Liver (tissue), 9 donors: Measurements from ENCODE around the gene KRT71. TPM values are rescaled to one million over a fixed set of nuclear protein-coding genes. Genes with fewer than 3 reads are reported as not detected.

Source experiments
- DNase-seq: peaks from one replicate; pipeline ENCODE4 v3.0.0-alpha.2; 2017; ENCODE audit warnings: low spot score
- H3K27ac ChIP-seq, 2 donors: one replicate each; pipeline ENCODE4 v1.7.0; 2013; ENCODE audit warnings: inconsistent platforms in 2 of 2, low read length in 2 of 2, control low read depth in 1 of 2, low read depth in 1 of 2, mild to moderate bottlenecking in 1 of 2
- H3K27me3 ChIP-seq, 4 donors: one replicate each; pipeline versions ENCODE4 v1.6.1 to v1.7.0; 2013; ENCODE audit warnings: low read length in 3 of 4, inconsistent platforms in 1 of 4, mild to moderate bottlenecking in 1 of 4, moderate library complexity in 1 of 4; ENCODE audit not compliant: control insufficient read depth in 4 of 4, insufficient read depth in 4 of 4
- H3K36me3 ChIP-seq, 4 donors: one replicate each; pipeline versions ENCODE4 v1.6.1 to v1.7.0; 2013; ENCODE audit warnings: low read length in 3 of 4, mild to moderate bottlenecking in 3 of 4, low read depth in 1 of 4, moderate library complexity in 1 of 4; ENCODE audit not compliant: control insufficient read depth in 4 of 4, insufficient read depth in 3 of 4
- H3K4me1 ChIP-seq, 4 donors: one replicate each; pipeline versions ENCODE4 v1.6.1 to v1.7.0; 2013; ENCODE audit warnings: low read length in 3 of 4, mild to moderate bottlenecking in 3 of 4, moderate library complexity in 1 of 4; ENCODE audit not compliant: control insufficient read depth in 4 of 4, insufficient read depth in 4 of 4
- H3K4me3 ChIP-seq, 3 donors: one replicate each; pipeline versions ENCODE4 v1.6.1 to v1.7.0; 2013; ENCODE audit warnings: low read length in 3 of 3, control low read depth in 1 of 3, low read depth in 1 of 3, mild to moderate bottlenecking in 1 of 3
- H3K9ac ChIP-seq, 2 donors: one replicate each; pipeline ENCODE4 v1.7.0; 2013; ENCODE audit warnings: low read length in 2 of 2, mild to moderate bottlenecking in 2 of 2, moderate library complexity in 2 of 2, control low read depth in 1 of 2, low read depth in 1 of 2
- H3K9me3 ChIP-seq, 4 donors: one replicate each; pipeline versions ENCODE4 v1.6.1 to v1.7.0; 2013; ENCODE audit warnings: low read length in 3 of 4; ENCODE audit not compliant: control insufficient read depth in 4 of 4
- ATF3 ChIP-seq: IDR thresholded peaks from 2 replicates; pipeline ENCODE4 v1.6.1; 2016; ENCODE audit warnings: antibody characterized with exemption
- CTCF ChIP-seq: fragments of 150-350 bp; IDR thresholded peaks from 2 replicates; pipeline ENCODE4 v1.5.1; 2017; ENCODE audit warnings: improper control_type of control experiment, low read depth, low read length; ENCODE audit not compliant: missing input control
- EGR1 ChIP-seq, 2 donors: IDR thresholded peaks; 2 replicates each; pipeline ENCODE4 v1.6.1; 2016 to 2018; ENCODE audit warnings: antibody characterized with exemption in 2 of 2, low read depth in 2 of 2
- FOXA1 ChIP-seq: IDR thresholded peaks from 2 replicates; pipeline ENCODE4 v1.6.1; 2016; ENCODE audit warnings: antibody characterized with exemption
- FOXA2 ChIP-seq: IDR thresholded peaks from 2 replicates; pipeline ENCODE4 v1.6.1; 2016; ENCODE audit warnings: antibody characterized with exemption
- GABPA ChIP-seq, 2 donors: IDR thresholded peaks in 1 of 2; conservative IDR thresholded peaks in 1 of 2; 2 replicates each; pipeline ENCODE4 v1.6.1; 2016; ENCODE audit warnings: antibody characterized with exemption in 2 of 2, mild to moderate bottlenecking in 1 of 2, moderate library complexity in 1 of 2
- HNF4A ChIP-seq, 2 donors: conservative IDR thresholded peaks; 2 replicates each; pipeline ENCODE4 v1.6.1; 2016; ENCODE audit warnings: antibody characterized with exemption in 2 of 2, mild to moderate bottlenecking in 2 of 2
- HNF4G ChIP-seq: IDR thresholded peaks from 2 replicates; pipeline ENCODE4 v1.6.1; 2016; ENCODE audit warnings: antibody characterized with exemption
- JUND ChIP-seq, 2 donors: IDR thresholded peaks; 2 replicates each; pipeline ENCODE4 v1.6.1; 2016; ENCODE audit warnings: antibody characterized with exemption in 2 of 2
- MAX ChIP-seq: IDR thresholded peaks from 2 replicates; pipeline ENCODE4 v1.6.1; 2016; ENCODE audit warnings: antibody characterized with exemption
- NR2F2 ChIP-seq: IDR thresholded peaks from 2 replicates; pipeline ENCODE4 v1.6.1; 2016; ENCODE audit warnings: antibody characterized with exemption
- RAD21 ChIP-seq, 2 donors: IDR thresholded peaks; 2 replicates each; pipeline ENCODE4 v1.6.1; 2016; ENCODE audit warnings: antibody characterized with exemption in 2 of 2, mild to moderate bottlenecking in 2 of 2
- REST ChIP-seq: IDR thresholded peaks from 2 replicates; pipeline ENCODE4 v1.6.1; 2016; ENCODE audit warnings: antibody characterized with exemption, mild to moderate bottlenecking
- RXRA ChIP-seq, 2 donors: IDR thresholded peaks; 2 replicates each; pipeline ENCODE4 v1.6.1; 2017 to 2018; ENCODE audit warnings: antibody characterized with exemption in 2 of 2, mild to moderate bottlenecking in 1 of 2
- SP1 ChIP-seq: IDR thresholded peaks from 2 replicates; pipeline ENCODE4 v1.6.1; 2018; ENCODE audit warnings: antibody characterized with exemption, mild to moderate bottlenecking
- TAF1 ChIP-seq: conservative IDR thresholded peaks from 2 replicates; pipeline ENCODE4 v1.6.1; 2016; ENCODE audit warnings: antibody characterized with exemption, mild to moderate bottlenecking
- ZBTB33 ChIP-seq: IDR thresholded peaks from 2 replicates; pipeline ENCODE4 v1.6.1; 2016; ENCODE audit warnings: antibody characterized with exemption
- WGBS: extraction: QIAGEN DNeasy Blood & Tissue Kit; methylation state at CpG from one replicate; pipeline ENCODE4 v1.1.7; 2013; 5-methylcytosine and 5-hydroxymethylcytosine counted together
- polyA plus RNA-seq, 2 donors: library from polyadenylated mRNA; stranded (reverse) in 1 of 2; unstranded in 1 of 2; fragments of 200-250 nt in 1 of 2; fragments of >200 nt in 1 of 2; fragmentation: Nextera tagmentation in 1 of 2; extraction: Ambion mirVana in 1 of 2; gene quantifications; one replicate each; pipeline versions ENCODE4 v1.2.1 to v1.2.3, GENCODE V29; 2013 to 2015
- total RNA-seq, 2 donors: library from RNA; depleted of rRNA; stranded (reverse); fragments of >200 nt; gene quantifications; one replicate each; pipeline ENCODE4 v1.2.3, GENCODE V29; 2014
- donor health status: healthy.
- donor health status: healthy.
- donor health status: healthy.
- donor health status: healthy.
- donor health status: healthy.

KRT71 gene
- total and polyA plus RNA-seq, 4 donors, result not detected

- H3K9me3 ChIP-seq, result no peaks in the 10 kb centered on the region
- H3K27me3 ChIP-seq, result no peaks in the 10 kb centered on the region
- peaks cover 0 to 6% (median 0%) of the 10 kb centered on the region in 4 donors for H3K4me1 ChIP-seq
- 69% methylated on average over 2 of the region's 2 CpGs for WGBS
- H3K9ac ChIP-seq, result no peak overlapping the region
- H3K27ac ChIP-seq, result no peak overlapping the region
- H3K36me3 ChIP-seq, result no peaks in the 10 kb centered on the region
- no peak for TF ChIP-seq MAX
- no peak for TF ChIP-seq REST
- TF ChIP-seq RAD21 (IDR thresholded peaks at IDR 0.05), result no peak
- TF ChIP-seq ZBTB33, result no peak
- TF ChIP-seq ATF3, result no peak
- no peak for TF ChIP-seq CTCF
- TF ChIP-seq EGR1 (IDR thresholded peaks at IDR 0.05; ENCODE audit: low read depth in 2 of 2), result no peak
- TF ChIP-seq GABPA (IDR thresholded peaks at IDR 0.05 in 1 of 2, conservative IDR thresholded peaks at IDR 0.05 in 1 of 2), result no peak
- no peak overlapping the region for H3K4me3 ChIP-seq
- no peak for DNase-seq
These were observed 4.5 kb upstream of the KRT71 start for GRCh38 chr12:52557476-52557875.

GRCh38 chr12:52555577-52555976 is 2.6 kb upstream of the KRT71 start:
- no peak overlapping the region for H3K9ac ChIP-seq
- no peak overlapping the region for H3K4me3 ChIP-seq
- no peak for DNase-seq
- H3K4me1 ChIP-seq, result peaks cover 0 to 4% (median 0%) of the 10 kb centered on the region in 4 donors
- no peaks in the 10 kb centered on the region for H3K27me3 ChIP-seq
- no peaks in the 10 kb centered on the region for H3K9me3 ChIP-seq
- H3K36me3 ChIP-seq, result no peaks in the 10 kb centered on the region
- 68% methylated on average over 6 of the region's 6 CpGs for WGBS
- no peak overlapping the region for H3K27ac ChIP-seq
- TF ChIP-seq MAX (no peak), FOXA2 (no peak), CTCF (no peak), HNF4A (conservative IDR thresholded peaks at IDR 0.05) (no peak), GABPA (IDR thresholded peaks at IDR 0.05 in 1 of 2, conservative IDR thresholded peaks at IDR 0.05 in 1 of 2) (no peak), HNF4G (no peak), SP1 (no peak), REST (no peak), ATF3 (no peak), NR2F2 (no peak), JUND (IDR thresholded peaks at IDR 0.05) (no peak), RXRA (IDR thresholded peaks at IDR 0.05) (no peak), TAF1 (no peak), FOXA1 (no peak)
